ENCODE results near the gene IL17RD. TPM values are rescaled to one million over a fixed set of nuclear protein-coding genes. Genes with fewer than 3 reads are reported as not detected.

Gene IL17RD
- total RNA-seq, 2 donors from 2014 or later, result 3.1 to 7.9 TPM

- Histone ChIP-seq H3K36me3 (no peaks in the 10 kb centered on the region), H3K9me3 (no peaks in the 10 kb centered on the region), H3K4me1 (ENCODE audit: control insufficient read depth in 1 of 2, low read depth in 2 of 2) (peaks cover 0 to 5% of the 10 kb centered on the region in 2 donors), H3K27me3 (replicated peaks; ENCODE audit: insufficient read depth) (no peaks in the 10 kb centered on the region), H3K4me3 (no peak overlapping the region), H3K27ac (no peak overlapping the region)
- DNase-seq (ENCODE audit: low spot score), result no peak
- no peak for ATAC-seq (ENCODE audit: insufficient number of reproducible peaks, low FRiP score, low read depth)
- TF ChIP-seq CTCF (IDR thresholded peaks at IDR 0.05), result no peak
Measured at GRCh38 chr3:57046101-57046765, 118.9 kb downstream of the IL17RD start.

GRCh38 chr3:57043518-57043917, 121.6 kb downstream of the IL17RD start:
- H3K36me3 ChIP-seq, result no peaks in the 10 kb centered on the region
- no peaks in the 10 kb centered on the region for H3K9me3 ChIP-seq
- no peak for TF ChIP-seq CTCF (IDR thresholded peaks at IDR 0.05)
- ATAC-seq (ENCODE audit: insufficient number of reproducible peaks, low FRiP score, low read depth), result no peak
- H3K4me3 ChIP-seq, result no peak overlapping the region
- no peaks in the 10 kb centered on the region for H3K27me3 ChIP-seq (replicated peaks; ENCODE audit: insufficient read depth)
- DNase-seq (ENCODE audit: low spot score), result no peak
- H3K4me1 ChIP-seq (ENCODE audit: control insufficient read depth in 1 of 2, low read depth in 2 of 2), result peaks cover 0 to 5% of the 10 kb centered on the region in 2 donors
- no peak overlapping the region for H3K27ac ChIP-seq

GRCh38 chr3:57041674-57042073, 123.5 kb downstream of the IL17RD start:
- Histone ChIP-seq H3K4me3 (no peak overlapping the region), H3K36me3 (no peaks in the 10 kb centered on the region), H3K9me3 (no peaks in the 10 kb centered on the region), H3K27me3 (replicated peaks; ENCODE audit: insufficient read depth) (no peaks in the 10 kb centered on the region), H3K27ac (no peak overlapping the region), H3K4me1 (ENCODE audit: control insufficient read depth in 1 of 2, low read depth in 2 of 2) (peaks cover 0 to 5% of the 10 kb centered on the region in 2 donors)
- no peak for ATAC-seq (ENCODE audit: insufficient number of reproducible peaks, low FRiP score, low read depth)
- TF ChIP-seq CTCF (IDR thresholded peaks at IDR 0.05), result no peak
- DNase-seq (ENCODE audit: low spot score), result no peak

Other genes starting within 250 kb of the IL17RD start
- not detected for gene SPATA12, start 104.7 kb downstream of the IL17RD start, total RNA-seq
- 1 to 10 TPM; 1.7 to 2.0 TPM for gene HESX1, start 34.6 kb upstream of the IL17RD start, total RNA-seq
- 10 to 100 TPM; 47.0 to 53.8 TPM for gene APPL1, start 62.4 kb upstream of the IL17RD start, total RNA-seq
- gene ASB14, start 127.3 kb upstream of the IL17RD start, total RNA-seq, result not detected

All from thoracic aorta (tissue), 2 donors.